DMS114 treated with DMSO at 0.1 percent for 48 hours (cell line): ENCODE results near the gene PRSS3.
A peak's percentile ranks its signal among the peaks of the same experiment; 100 is the strongest.
"Not testable (repeated sequence)": the region's sequence is repeated elsewhere in the genome, so short reads cannot be mapped to it uniquely, and the experiment has no call there.

Experiments
- DNase-seq: peaks from one replicate; lab custom pipeline; 2025; ENCODE audit not compliant: unreplicated experiment; lab: John Stamatoyannopoulos, UW

PRSS3 gene

DNA sequence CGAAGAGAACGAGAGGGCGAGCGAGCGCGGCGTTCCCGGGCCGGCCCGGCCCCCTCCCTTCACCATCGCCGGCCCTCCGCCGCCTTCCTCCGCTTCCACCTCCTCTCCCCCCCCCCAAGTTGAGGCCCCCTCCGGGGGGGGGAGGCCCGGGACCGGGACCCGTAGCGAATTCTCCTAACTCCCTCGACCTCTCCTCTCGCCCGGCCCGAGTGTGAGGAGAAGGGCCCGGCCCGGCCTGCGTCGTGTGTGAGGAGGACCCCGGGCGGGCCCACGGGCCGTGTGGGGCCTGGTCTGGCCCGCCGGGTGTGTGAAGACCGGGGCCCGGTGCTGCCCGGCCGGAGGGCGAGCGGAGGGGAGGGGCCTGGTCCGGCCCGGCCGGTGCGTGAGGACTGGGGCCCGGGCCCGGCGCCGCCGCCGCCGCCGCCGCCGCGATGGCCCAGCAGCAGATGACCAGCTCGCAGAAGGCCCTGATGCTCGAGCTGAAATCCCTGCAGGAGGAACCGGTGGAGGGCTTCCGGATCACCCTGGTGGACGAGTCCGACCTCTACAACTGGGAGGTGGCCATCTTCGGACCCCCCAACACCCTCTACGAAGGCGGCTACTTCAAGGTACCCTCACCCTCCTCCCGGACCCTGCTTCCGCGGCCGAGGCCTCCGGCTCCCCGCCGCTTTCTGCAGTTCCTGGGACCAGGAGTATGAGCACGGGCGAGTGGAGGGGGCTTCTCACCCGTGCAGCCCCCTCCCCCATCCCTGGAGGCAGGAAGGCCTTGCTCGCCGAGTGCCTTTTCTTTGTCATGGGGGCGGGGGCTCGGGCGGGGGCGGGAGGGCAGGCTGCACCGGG, 22.2 kb downstream of the PRSS3 start:
- DNase-seq: peak; percentile 41

DNA sequence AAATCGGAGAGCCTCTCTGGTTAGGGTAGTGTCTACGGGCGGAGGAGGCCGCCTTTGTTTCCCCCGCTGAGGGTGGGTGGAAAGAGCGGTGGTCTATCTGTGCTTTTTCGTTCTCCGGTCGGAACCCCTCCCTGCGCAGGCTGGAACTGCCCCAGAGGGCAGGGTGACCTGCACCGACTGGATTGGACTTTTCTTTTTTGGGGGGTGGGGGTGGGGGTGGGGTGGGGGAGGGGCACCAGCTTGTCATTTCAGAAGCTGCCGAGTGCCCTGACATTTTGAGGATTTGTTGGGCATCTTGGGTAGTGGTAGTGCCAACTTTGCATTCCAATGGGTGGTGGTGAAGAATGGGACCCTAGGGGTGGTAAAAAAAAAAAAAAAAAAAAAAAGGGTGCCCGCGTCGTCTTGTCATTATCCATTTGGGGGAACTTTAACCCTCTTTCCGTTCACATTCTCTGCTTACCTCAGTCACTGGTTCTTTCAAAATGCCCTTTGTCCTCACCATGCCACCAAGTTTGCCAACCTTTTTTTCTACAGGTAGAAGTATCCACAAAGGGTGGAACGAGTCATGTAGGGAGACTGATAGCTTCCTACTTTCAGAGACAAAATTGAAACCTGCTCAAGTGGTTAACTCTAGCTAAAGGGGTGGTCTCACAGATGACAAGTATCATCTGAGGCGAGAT, 22.9 kb downstream of the PRSS3 start:
- DNase-seq: no peak

DNA sequence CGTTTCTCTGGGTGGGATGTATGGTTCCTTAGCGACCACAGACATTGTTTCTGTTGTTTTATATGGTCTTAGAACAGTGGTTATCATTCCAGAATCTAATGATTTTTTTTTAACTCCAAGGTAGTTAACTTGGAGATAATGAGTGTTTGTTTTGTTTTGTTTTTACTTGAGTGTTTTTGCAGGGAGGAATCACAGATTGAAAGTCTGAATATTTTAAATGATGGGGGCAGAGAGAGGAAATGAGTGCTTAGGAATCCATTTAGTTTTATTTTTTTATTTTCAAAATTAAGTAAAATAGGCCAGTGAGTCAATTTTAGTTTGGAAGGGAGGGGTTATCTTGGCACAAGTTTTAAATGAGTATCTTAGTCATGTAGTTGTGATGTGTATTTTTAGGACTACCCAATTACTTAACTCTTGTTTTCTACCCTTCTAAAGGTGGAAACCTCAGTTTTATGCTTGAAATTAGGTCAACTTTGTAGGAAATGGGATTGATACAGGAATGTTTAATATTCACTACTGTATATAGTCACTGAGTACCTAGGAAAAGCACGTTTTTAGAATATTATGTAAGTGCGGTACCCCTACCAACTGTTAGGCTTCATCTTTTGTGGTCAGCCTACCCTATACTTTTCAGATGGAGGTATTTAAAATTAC, 23.6 kb downstream of the PRSS3 start:
- DNase-seq: peak; percentile 9

DNA sequence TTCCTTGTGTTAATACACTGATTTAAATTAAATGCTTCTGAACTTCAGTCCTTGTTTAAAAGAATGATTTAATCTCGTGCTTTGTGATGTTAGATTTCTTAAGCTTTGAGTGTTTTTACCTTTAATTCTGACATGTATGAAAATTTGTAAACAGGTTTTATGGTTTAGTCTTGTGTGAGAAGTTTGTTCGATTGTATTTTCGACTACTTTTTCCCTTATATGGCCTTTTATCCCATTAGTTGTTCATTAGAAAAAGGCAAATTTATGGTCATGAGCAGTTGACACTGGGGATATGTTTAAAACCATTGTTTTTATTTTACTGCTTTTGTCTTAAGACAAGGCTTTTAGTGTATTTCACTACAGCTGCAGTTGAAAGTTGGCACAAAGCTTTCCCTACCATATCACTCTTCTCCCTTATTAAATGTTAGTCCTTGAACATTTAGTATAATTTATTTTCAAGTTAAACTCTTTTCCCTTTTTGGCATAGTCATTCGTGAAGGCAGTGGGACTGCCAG, 24.9 kb downstream of the PRSS3 start:
- no peak for DNase-seq

DNA sequence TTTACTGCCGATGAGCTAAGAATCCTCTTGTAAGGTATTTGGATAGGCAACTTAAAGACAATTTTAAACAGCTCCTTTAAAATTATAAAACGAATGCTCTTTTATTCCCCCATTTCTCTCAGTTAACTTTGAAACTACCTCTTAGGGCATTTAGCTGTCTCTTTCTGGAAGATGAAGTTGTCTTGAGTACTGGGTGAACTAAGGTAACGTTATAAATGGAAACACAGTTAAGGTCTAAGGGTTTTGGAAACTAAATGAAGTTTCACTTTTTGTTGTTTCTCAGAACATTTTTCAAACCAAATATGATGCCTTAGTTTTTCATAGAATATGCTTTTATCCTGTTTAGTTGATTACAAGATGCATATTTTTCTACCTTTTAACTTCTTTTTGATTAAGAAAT, 28.4 kb downstream of the PRSS3 start:
- no peak for DNase-seq

DNA sequence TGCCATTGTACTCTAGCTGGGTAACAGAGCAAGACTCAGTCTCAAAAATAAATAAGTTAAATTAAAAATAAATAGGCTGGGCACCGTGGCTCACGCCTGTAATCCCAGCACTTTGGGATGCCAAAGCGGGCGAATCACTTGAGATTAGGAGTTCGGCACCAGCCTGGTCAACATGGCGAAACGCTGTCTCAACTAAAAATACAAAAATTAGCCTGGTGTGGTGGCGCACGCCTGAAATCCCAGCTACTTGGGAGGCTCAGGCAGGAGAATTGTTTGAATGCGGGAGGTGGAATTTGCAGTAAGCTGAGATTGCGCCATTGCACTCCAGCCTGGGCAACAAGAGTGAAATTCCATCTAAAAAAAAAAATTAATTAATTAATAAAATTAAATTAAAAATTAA, 31.9 kb downstream of the PRSS3 start:
- DNase-seq: not testable (repeated sequence)

DNA sequence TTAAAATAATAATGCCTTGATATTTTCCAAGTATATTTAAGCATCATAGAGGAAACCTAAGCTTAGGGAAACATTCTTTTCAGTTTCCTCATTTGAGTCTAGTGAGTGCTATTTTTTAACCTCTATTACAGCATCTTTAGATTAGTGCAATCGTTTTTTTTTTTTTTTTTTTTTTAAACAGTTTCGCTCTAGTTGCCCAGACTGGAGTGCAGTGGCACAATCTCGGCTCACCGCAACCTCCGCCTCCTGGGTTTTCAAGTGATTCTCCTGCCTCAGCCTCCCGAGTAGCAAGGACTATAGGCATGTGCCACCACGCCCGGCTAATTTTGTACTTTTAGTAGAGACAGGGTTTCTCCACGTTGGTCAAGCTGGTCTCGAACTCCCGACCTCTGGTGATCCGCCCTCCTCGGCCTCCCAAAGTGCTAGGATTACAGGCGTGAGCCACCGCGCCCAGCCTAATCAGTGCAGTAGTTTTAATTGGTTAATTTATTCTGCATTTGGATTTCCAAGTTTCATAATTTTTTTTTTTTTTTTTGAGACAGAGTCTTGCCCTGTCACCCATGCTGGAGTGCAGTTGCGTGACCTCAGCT, 34.4 kb downstream of the PRSS3 start:
- DNase-seq: not testable (repeated sequence)

DNA sequence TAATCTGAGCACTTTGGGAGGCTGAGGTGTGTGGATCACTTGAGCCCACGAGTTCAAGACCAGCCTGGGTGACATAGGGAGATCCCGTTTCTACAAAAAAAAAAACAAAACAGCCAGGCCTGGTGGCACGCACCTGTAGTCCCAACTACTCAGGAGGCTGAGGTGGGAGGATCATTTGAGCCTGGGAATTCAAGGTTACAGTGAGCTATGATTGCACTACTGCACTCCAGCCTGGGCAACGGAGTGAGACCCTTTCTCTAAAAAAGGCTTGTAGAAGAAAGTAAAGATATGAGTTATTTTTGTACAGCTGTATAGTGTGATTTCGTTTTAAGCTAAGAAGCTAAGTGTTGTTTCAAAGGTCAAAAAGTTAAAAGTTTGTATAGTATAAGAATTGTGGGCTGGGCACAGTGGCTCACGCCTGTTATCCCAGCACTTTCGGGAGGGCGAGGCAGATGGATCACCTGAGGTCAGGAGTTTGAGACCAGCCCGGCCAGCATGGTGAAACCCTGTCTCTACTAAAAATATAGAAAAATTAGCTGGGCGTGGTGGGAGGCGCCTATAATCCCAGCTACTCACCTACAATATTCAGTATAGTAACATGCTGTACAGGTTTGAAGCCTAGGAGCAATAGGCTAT, 40.4 kb downstream of the PRSS3 start:
- DNase-seq: no peak

DNA sequence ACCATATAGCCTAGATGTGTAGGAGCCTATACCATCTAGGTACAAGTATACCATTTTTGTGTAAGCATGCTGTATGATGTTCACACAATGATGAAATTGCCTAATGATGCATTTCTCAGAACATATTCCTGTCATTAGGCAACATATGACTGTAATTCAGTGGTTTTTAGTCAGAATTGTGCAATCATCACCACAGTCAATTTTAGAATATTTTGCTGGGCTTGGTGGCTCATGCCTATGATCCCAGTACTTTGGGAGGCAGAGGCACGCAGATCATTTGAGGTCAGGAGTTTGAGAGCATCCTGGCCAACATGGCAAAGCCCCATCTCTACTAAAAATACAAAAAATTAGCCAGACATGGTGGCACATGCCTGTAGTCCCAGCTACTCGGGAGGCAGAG, 40.9 kb downstream of the PRSS3 start:
- not testable (repeated sequence) for DNase-seq

DNA sequence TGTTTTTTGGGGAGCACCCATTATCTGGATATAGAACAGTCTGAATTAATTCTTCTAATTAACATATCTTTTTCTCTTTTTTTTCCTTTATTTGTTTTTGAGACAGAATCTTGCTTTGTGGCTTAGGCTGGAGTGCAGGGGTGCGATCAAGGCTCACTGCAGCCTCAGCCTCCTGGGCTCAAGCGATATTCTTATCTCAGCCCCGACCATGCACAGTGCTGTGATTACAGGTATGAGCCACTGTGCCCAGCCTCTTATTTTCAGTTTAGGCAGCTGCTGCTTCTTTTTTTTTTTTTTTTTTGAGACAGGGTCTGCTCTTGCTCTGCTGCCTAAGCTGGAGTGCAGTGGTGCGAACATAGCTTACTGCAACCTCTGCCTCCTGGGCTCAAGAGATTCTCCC, 41.8 kb downstream of the PRSS3 start:
- DNase-seq: no peak

GRCh38 chr9:33840381-33840780, 45.0 kb downstream of the PRSS3 start:
- DNase-seq: no peak

- DNase-seq: no peak
Observed at GRCh38 chr9:33843312-33843961, 48.1 kb downstream of the PRSS3 start.

GRCh38 chr9:33846231-33846630, 50.9 kb downstream of the PRSS3 start:
- no peak for DNase-seq

- DNase-seq: not testable (repeated sequence)
Observed at GRCh38 chr9:33847894-33848205, 52.5 kb downstream of the PRSS3 start.
